ENCODE results near the gene STK17A. TPM values are rescaled to one million over a fixed set of nuclear protein-coding genes. Genes with fewer than 3 reads are reported as not detected.
A peak's percentile ranks its signal among the peaks of the same experiment; 100 is the strongest.

STK17A gene
- total RNA-seq, 4 donors from 2014 or later, result 14.6 to 31.5 (median 27.3) TPM

DNA sequence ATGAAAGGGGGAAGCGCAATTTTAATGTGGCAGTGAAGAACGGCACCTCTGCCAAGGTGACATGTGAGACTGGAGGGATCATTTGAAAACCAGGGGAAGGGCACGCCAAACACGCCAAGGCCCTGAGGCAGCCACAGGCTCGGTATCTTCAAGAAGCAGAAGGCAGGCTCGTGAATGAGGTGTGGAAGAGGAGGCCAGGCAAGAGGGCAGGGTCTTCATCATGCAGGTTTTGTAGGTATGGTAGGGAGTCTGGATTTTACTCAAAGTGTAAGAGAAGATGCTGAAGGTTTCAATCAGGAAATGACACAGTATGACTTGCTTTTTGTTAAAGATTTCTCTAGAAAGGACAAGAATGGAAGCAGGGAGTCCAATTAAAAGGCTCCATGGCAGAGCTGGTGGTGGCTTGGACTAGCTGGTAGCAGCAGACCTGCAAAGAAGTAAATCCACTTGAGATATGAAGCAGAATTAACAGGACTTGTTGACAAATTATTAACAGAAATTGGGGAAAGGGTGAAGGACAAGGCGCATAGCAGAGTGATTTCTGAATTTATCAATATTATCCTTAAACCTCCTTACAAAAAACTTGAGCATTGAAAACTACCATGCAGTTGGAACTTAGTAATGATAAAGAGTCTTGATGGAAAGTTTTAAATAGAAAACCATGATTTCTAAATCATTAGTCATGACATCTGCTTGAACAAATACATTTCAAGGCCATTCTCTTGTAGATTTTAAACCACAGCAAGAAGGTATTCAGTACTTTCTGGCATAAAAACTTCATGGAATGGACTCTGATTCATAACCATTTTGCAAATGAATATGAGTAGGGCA, 76.0 kb downstream of the STK17A start:
- H3K27ac ChIP-seq, result peak overlapping the region in 1 of 4 donors; percentile 9

DNA sequence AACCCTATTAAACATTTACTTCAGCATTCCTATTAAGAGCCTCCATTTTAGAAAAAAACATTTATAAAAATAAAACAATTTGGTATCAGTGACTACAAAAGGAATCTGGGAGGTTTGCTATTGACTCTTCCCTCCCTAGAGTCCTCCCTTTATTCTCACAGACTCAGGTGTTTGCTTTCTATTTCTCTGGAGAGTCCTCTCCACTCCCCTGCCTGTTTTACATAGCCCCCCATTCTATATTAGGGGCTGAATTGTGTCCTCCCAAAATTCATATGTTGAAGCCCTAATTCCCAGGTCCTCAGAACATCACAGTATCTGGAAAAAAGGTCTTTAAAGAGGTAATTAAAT, 76.6 kb downstream of the STK17A start:
- Histone ChIP-seq H3K27ac (peak overlapping the region in 1 of 4 donors; percentile 9), H3K9me3 (no peaks in the 10 kb centered on the region), H3K4me1 (peaks cover 0 to 4% (median 0%) of the 10 kb centered on the region in 3 donors), H3K27me3 (no peaks in the 10 kb centered on the region), H3K36me3 (peaks cover 0 to 7% of the 10 kb centered on the region in 2 donors), H3K4me3 (no peak overlapping the region)
- ATAC-seq, result no peak
- no peak for TF ChIP-seq EP300 (IDR thresholded peaks at IDR 0.05)
- TF ChIP-seq POLR2AphosphoS5 (IDR thresholded peaks at IDR 0.05), result no peak
- TF ChIP-seq, protein P1, sequence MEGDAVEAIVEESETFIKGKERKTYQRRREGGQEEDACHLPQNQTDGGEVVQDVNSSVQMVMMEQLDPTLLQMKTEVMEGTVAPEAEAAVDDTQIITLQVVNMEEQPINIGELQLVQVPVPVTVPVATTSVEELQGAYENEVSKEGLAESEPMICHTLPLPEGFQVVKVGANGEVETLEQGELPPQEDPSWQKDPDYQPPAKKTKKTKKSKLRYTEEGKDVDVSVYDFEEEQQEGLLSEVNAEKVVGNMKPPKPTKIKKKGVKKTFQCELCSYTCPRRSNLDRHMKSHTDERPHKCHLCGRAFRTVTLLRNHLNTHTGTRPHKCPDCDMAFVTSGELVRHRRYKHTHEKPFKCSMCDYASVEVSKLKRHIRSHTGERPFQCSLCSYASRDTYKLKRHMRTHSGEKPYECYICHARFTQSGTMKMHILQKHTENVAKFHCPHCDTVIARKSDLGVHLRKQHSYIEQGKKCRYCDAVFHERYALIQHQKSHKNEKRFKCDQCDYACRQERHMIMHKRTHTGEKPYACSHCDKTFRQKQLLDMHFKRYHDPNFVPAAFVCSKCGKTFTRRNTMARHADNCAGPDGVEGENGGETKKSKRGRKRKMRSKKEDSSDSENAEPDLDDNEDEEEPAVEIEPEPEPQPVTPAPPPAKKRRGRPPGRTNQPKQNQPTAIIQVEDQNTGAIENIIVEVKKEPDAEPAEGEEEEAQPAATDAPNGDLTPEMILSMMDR (IDR thresholded peaks at IDR 0.05), result no peak
- no peak for TF ChIP-seq POLR2A (IDR thresholded peaks at IDR 0.05)

More for the DNA sequence above, 76.0 kb downstream of the STK17A start:
- ATAC-seq, result no peak
- 94 to 98% methylated on average over 6 to 7 of the region's 7 CpGs for WGBS, 2 donors (ENCODE audit: low coverage in 1 of 2)
- Histone ChIP-seq H3K36me3 (peaks cover 0 to 7% of the 10 kb centered on the region in 2 donors), H3K4me1 (peaks cover 0 to 4% (median 0%) of the 10 kb centered on the region in 3 donors), H3K9me3 (no peaks in the 10 kb centered on the region), H3K27me3 (no peaks in the 10 kb centered on the region), H3K4me3 (no peak overlapping the region)
- TF ChIP-seq EP300 (IDR thresholded peaks at IDR 0.05), result no peak
- TF ChIP-seq POLR2A (IDR thresholded peaks at IDR 0.05), result no peak
- TF ChIP-seq POLR2AphosphoS5 (IDR thresholded peaks at IDR 0.05), result no peak
- TF ChIP-seq, protein P1 (IDR thresholded peaks at IDR 0.05), result no peak

DNA sequence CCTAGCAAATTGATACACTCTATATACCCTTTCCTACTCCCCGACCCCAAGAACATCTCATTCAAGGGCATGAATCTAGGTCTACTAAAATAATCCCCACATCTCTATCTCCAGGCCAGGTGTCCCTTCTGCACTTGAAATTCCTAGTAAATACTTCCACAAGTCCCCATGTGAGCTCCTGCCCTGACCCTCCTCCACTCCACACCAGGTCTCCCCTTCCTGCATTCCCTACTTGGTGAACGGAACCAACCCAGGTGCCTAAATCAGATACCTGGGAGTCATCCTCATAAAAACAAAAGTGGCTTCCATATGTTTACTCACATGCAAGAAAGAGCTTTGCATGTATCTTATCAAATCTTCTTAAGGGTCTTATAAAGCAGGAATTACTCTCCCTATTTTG, 77.2 kb downstream of the STK17A start:
- 100% methylated on average over 1 to 2 of the region's 2 CpGs for WGBS, 2 donors (ENCODE audit: low coverage in 1 of 2)
- H3K27me3 ChIP-seq, result no peaks in the 10 kb centered on the region
- no peak overlapping the region for H3K27ac ChIP-seq
- peaks cover 0 to 4% (median 0%) of the 10 kb centered on the region in 3 donors for H3K4me1 ChIP-seq
- H3K36me3 ChIP-seq, result peaks cover 0 to 7% of the 10 kb centered on the region in 2 donors
- no peak overlapping the region for H3K4me3 ChIP-seq
- no peaks in the 10 kb centered on the region for H3K9me3 ChIP-seq
- no peak for ATAC-seq
- no peak for TF ChIP-seq POLR2AphosphoS5 (IDR thresholded peaks at IDR 0.05)
- no peak for TF ChIP-seq POLR2A (IDR thresholded peaks at IDR 0.05)
- TF ChIP-seq EP300 (IDR thresholded peaks at IDR 0.05), result no peak
- TF ChIP-seq, protein P1 (IDR thresholded peaks at IDR 0.05), result no peak

DNA sequence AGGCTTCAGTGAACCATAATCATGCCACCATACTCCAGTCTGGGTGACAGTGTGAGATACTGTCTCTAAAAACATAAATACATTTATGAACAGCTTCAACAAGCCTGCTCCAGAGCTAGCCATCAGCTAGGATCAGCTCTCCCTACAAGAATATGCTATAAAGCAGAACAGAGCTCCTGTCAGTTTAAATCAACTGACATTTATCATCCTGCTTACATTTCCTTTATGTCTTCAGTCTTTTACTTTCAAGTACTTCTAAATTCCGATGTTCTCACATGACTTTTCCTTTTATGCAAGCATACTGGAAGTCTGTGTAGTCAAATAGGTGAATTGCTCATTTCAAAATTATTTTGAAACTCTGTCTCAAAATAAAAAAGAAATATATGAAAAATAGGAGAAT, 81.8 kb downstream of the STK17A start:
- H3K36me3 ChIP-seq, result no peaks in the 10 kb centered on the region
- H3K27ac ChIP-seq, result no peak overlapping the region
- H3K4me1 ChIP-seq, result peaks cover 0 to 11% (median 2%) of the 10 kb centered on the region in 3 donors
- 0 to 17% methylated on average over 1 of the region's 1 CpG for WGBS, 2 donors (ENCODE audit: low coverage in 1 of 2)
- H3K27me3 ChIP-seq, result no peaks in the 10 kb centered on the region
- TF ChIP-seq POLR2AphosphoS5 (IDR thresholded peaks at IDR 0.05), result no peak
- TF ChIP-seq EP300 (IDR thresholded peaks at IDR 0.05), result no peak
- TF ChIP-seq POLR2A (IDR thresholded peaks at IDR 0.05), result no peak
- TF ChIP-seq, protein P1 (IDR thresholded peaks at IDR 0.05), result no peak
- no peak for ATAC-seq
- no peak overlapping the region for H3K4me3 ChIP-seq
- no peaks in the 10 kb centered on the region for H3K9me3 ChIP-seq

DNA sequence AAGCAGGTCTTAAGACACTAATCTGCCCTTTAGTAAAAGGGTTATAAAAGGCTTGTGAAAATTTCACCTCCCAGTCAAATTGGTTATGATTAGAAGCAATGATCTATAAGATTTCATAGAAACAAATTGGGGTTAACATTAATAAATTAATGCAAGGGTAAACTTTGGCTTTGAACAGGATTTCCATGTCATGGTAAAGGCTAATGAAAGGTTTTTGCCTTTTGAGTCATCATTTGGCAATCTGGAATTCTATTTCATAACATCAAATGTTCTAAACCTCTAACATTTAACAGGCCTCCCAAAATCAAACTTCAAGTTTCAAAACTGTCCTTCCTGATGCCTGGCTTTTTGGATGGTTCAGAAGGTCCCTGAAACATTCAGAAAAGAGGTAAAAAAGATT, 84.0 kb downstream of the STK17A start:
- Histone ChIP-seq H3K4me3 (no peak overlapping the region), H3K9me3 (no peaks in the 10 kb centered on the region), H3K4me1 (peaks cover 0 to 11% (median 2%) of the 10 kb centered on the region in 3 donors), H3K36me3 (no peaks in the 10 kb centered on the region), H3K27ac (no peak overlapping the region), H3K27me3 (no peaks in the 10 kb centered on the region)
- TF ChIP-seq POLR2AphosphoS5 (IDR thresholded peaks at IDR 0.05) (no peak), EP300 (IDR thresholded peaks at IDR 0.05) (no peak), POLR2A (IDR thresholded peaks at IDR 0.05) (no peak)
- TF ChIP-seq, protein P1 (IDR thresholded peaks at IDR 0.05), result no peak
- no peak for ATAC-seq

Measured in gastroesophageal sphincter (tissue), 4 donors.